MCF 10A (cell line): ENCODE data around the gene MZB1. TPM values are rescaled to one million over a fixed set of nuclear protein-coding genes. Genes with fewer than 3 reads are reported as not detected.

ENCODE experiments used
- BruUV-seq: library from RNA; stranded (reverse); fragments of 400-500 nt; replicated peaks from 2 replicates; lab custom pipeline; 2021; lab: Mats Ljungman, UMichigan
- CTCF ChIA-PET: fragments of 300-600 bp; sonication (Branson Sonifier 250); formaldehyde crosslinking; extraction: SDS; loops from one replicate; lab custom pipeline; 2021; ENCODE audit warnings: antibody characterized with exemption, inconsistent platforms; lab: Yijun Ruan, JAX
- POLR2A ChIA-PET: fragments of 300-600, 350-650 bp; sonication (Branson Sonifier 250); formaldehyde crosslinking; extraction: SDS; loops from one replicate; lab custom pipeline; 2020; ENCODE audit warnings: antibody characterized with exemption, inconsistent platforms; lab: Yijun Ruan, JAX
- DNase-seq: peaks from one replicate; pipeline ENCODE4 v3.0.0-alpha.2; 2018; ENCODE audit not compliant: unreplicated experiment
- H3K27ac Mint-ChIP-seq: one replicate; pipeline ENCODE4 v1.8.0; 2022; ENCODE audit warnings: mild to moderate bottlenecking, low read depth, mixed read lengths; ENCODE audit not compliant: unreplicated experiment
- H3K27me3 Mint-ChIP-seq: one replicate; pipeline ENCODE4 v1.8.0; 2022; ENCODE audit warnings: mixed read lengths; ENCODE audit not compliant: insufficient read depth, unreplicated experiment
- H3K36me3 Mint-ChIP-seq: one replicate; pipeline ENCODE4 v1.8.0; 2022; ENCODE audit warnings: mild to moderate bottlenecking, moderate library complexity, mixed read lengths; ENCODE audit not compliant: insufficient read depth, unreplicated experiment
- H3K4me1 Mint-ChIP-seq: one replicate; pipeline ENCODE4 v1.8.0; 2022; ENCODE audit warnings: mixed read lengths; ENCODE audit not compliant: insufficient read depth, unreplicated experiment
- H3K4me3 Mint-ChIP-seq: one replicate; pipeline ENCODE4 v1.8.0; 2022; ENCODE audit warnings: mild to moderate bottlenecking, moderate library complexity, mixed read lengths; ENCODE audit not compliant: unreplicated experiment
- H3K9me3 Mint-ChIP-seq: one replicate; pipeline ENCODE4 v1.8.0; 2022; ENCODE audit warnings: mixed read lengths; ENCODE audit not compliant: unreplicated experiment
- CTCF ChIP-seq: fragments of 200-600 bp; IDR thresholded peaks from one replicate; pipeline ENCODE4 v1.8.0; 2022; ENCODE audit warnings: antibody characterized with exemption, mild to moderate bottlenecking; ENCODE audit not compliant: unreplicated experiment
- intact Hi-C: fragments of 100-400 bp; cut with micrococcal nuclease; formaldehyde crosslinking; loops from 2 replicates; pipeline ENCODE4 v1.14.1; 2022
- total RNA-seq: library from RNA; stranded (reverse); gene quantifications from 2 replicates; pipeline ENCODE4 v1.2.3, GENCODE V29; 2022

The MZB1 gene
- total RNA-seq, 1 experiment from 2014 or later = not detected

- DNase-seq = no peak
- POLR2A ChIA-PET = interaction anchor here (0.5 kb wide), 1 partner anchor 1007 kb away, joined by 3 read pairs; the partner anchor contains the start of gene ANKHD1
- BruUV-seq = no TSS peak
Measured at GRCh38 chr5:139394654-139395566, 5.2 kb upstream of the MZB1 start, which contains the start of gene PROB1. Gene PROB1, minus strand, starts transcription at chr5:139395104. Its CDS starts 23 bp downstream, at chr5:139395081.

GRCh38 chr5:139394123-139394653 is 4.5 kb upstream of the MZB1 start:
- CTCF ChIA-PET = no interaction called here
- Mint-ChIP-seq H3K4me3 (no peak overlapping the region), H3K9me3 (no peaks in the 10 kb centered on the region), H3K27me3 (no peaks in the 10 kb centered on the region), H3K36me3 (peaks cover 9% of the 10 kb centered on the region), H3K4me1 (peaks cover 16% of the 10 kb centered on the region), H3K27ac (no peak overlapping the region)
- intact Hi-C loops = no loop called here
- no peak for DNase-seq
- POLR2A ChIA-PET = no interaction called here
- TF ChIP-seq CTCF = no peak
- BruUV-seq = no TSS peak

More at GRCh38 chr5:139394654-139395566, 5.2 kb upstream of the MZB1 start, which contains the start of gene PROB1:
- CTCF ChIA-PET = no interaction called here
- intact Hi-C loops = no loop called here
- no peak within 1 kb of the TSS for H3K4me3 Mint-ChIP-seq
- H3K36me3 Mint-ChIP-seq = peaks cover 17% of the 10 kb centered on the region
- H3K27ac Mint-ChIP-seq = no peak within 1 kb of the TSS
- no peaks in the 10 kb centered on the region for H3K9me3 Mint-ChIP-seq
- H3K27me3 Mint-ChIP-seq = no peaks in the 10 kb centered on the region
- H3K4me1 Mint-ChIP-seq = peaks cover 16% of the 10 kb centered on the region
- no peak for TF ChIP-seq CTCF

- ChIA-PET CTCF (no interaction called here), POLR2A (no interaction called here)
- H3K27ac Mint-ChIP-seq = no peak overlapping the region
- H3K36me3 Mint-ChIP-seq = peaks cover 5% of the 10 kb centered on the region
- no peaks in the 10 kb centered on the region for H3K9me3 Mint-ChIP-seq
- intact Hi-C loops = no loop called here
- DNase-seq = no peak
- BruUV-seq = no TSS peak
- TF ChIP-seq CTCF = no peak
- no peak overlapping the region for H3K4me3 Mint-ChIP-seq
- H3K27me3 Mint-ChIP-seq = no peaks in the 10 kb centered on the region
- peaks cover 16% of the 10 kb centered on the region for H3K4me1 Mint-ChIP-seq
Measured at GRCh38 chr5:139393497-139394122, 3.9 kb upstream of the MZB1 start.
